ENCODE measurements around the gene DUSP15. TPM values are rescaled to one million over a fixed set of nuclear protein-coding genes. Genes with fewer than 3 reads are reported as not detected.

DUSP15 gene
- total RNA-seq, 2 donors from 2014 or later, result 2.9 to 3.6 TPM

GRCh38 chr20:31915491-31916280, 45.4 kb upstream of the DUSP15 start:
- Histone ChIP-seq H3K4me1 (no peaks in the 10 kb centered on the region), H3K4me3 (no peak overlapping the region), H3K27me3 (no peaks in the 10 kb centered on the region), H3K9me3 (no peaks in the 10 kb centered on the region), H3K27ac (no peak overlapping the region), H3K36me3 (replicated peaks in 1 of 2; ENCODE audit: insufficient read depth in 1 of 2, low read depth in 2 of 2) (no peaks in the 10 kb centered on the region)
- 25 to 33% methylated on average over 7 of the region's 7 CpGs for WGBS, 2 donors
- no peak for ATAC-seq
- TF ChIP-seq POLR2A (IDR thresholded peaks at IDR 0.05) (no peak), CTCF (IDR thresholded peaks at IDR 0.05) (no peak)
- intact Hi-C loops (cut with DNase I), result no loop called here
- DNase-seq, result no peak

GRCh38 chr20:31914170-31914569, 43.8 kb upstream of the DUSP15 start:
- no peak for ATAC-seq
- intact Hi-C loops (cut with DNase I), result no loop called here
- no peak for TF ChIP-seq CTCF (IDR thresholded peaks at IDR 0.05)
- no peak for TF ChIP-seq POLR2A (IDR thresholded peaks at IDR 0.05)
- no peak for DNase-seq
- H3K4me3 ChIP-seq, result no peak overlapping the region
- WGBS, 2 donors, result 75 to 77% methylated on average over 5 of the region's 5 CpGs
- H3K27ac ChIP-seq, result no peak overlapping the region
- no peaks in the 10 kb centered on the region for H3K36me3 ChIP-seq (replicated peaks in 1 of 2; ENCODE audit: insufficient read depth in 1 of 2, low read depth in 2 of 2)
- no peaks in the 10 kb centered on the region for H3K4me1 ChIP-seq
- H3K9me3 ChIP-seq, result no peaks in the 10 kb centered on the region
- no peaks in the 10 kb centered on the region for H3K27me3 ChIP-seq

- intact Hi-C loops (cut with DNase I), result no loop called here
- H3K36me3 ChIP-seq (replicated peaks in 1 of 2; ENCODE audit: insufficient read depth in 1 of 2, low read depth in 2 of 2), result no peaks in the 10 kb centered on the region
- WGBS, 2 donors, result 69 to 81% methylated on average over 12 to 15 of the region's 15 CpGs
- DNase-seq (no peak), ATAC-seq (no peak)
- H3K4me1 ChIP-seq, result no peaks in the 10 kb centered on the region
- H3K9me3 ChIP-seq, result no peaks in the 10 kb centered on the region
- TF ChIP-seq CTCF (IDR thresholded peaks at IDR 0.05), result no peak
- no peak for TF ChIP-seq POLR2A (IDR thresholded peaks at IDR 0.05)
- no peak overlapping the region for H3K27ac ChIP-seq
- H3K27me3 ChIP-seq, result no peaks in the 10 kb centered on the region
- H3K4me3 ChIP-seq, result no peak overlapping the region
These were observed 43.3 kb upstream of the DUSP15 start for GRCh38 chr20:31913431-31914157.

- intact Hi-C loops (cut with DNase I), result no loop called here
- WGBS, 2 donors, result 74 to 75% methylated on average over 3 to 4 of the region's 4 CpGs
- H3K36me3 ChIP-seq (replicated peaks in 1 of 2; ENCODE audit: insufficient read depth in 1 of 2, low read depth in 2 of 2), result no peaks in the 10 kb centered on the region
These were observed 39.9 kb upstream of the DUSP15 start for GRCh38 chr20:31910071-31910803.

More at GRCh38 chr20:31910071-31910803, 39.9 kb upstream of the DUSP15 start:
- ATAC-seq (no peak), DNase-seq (no peak)
- TF ChIP-seq POLR2A (IDR thresholded peaks at IDR 0.05) (no peak), CTCF (IDR thresholded peaks at IDR 0.05) (no peak)
- Histone ChIP-seq H3K4me1 (no peaks in the 10 kb centered on the region), H3K9me3 (no peaks in the 10 kb centered on the region), H3K27me3 (no peaks in the 10 kb centered on the region), H3K4me3 (no peak overlapping the region), H3K27ac (no peak overlapping the region)

All from body of pancreas (tissue), 4 donors.